HEK293 (cell line): ENCODE data around the gene CHST9.
"Not testable (repeated sequence)": the region's sequence is repeated elsewhere in the genome, so short reads cannot be mapped to it uniquely, and the experiment has no call there.

ENCODE experiments used
- CTCF ChIA-PET: fragments of 350-600 bp; formaldehyde crosslinking; extraction: SDS; loops from one replicate; lab custom pipeline; 2021; ENCODE audit warnings: antibody characterized with exemption; lab: Yijun Ruan, JAX
- POLR2A ChIA-PET: fragments of 300-600 bp; formaldehyde crosslinking; extraction: SDS; loops from one replicate; lab custom pipeline; 2020; ENCODE audit warnings: antibody characterized with exemption, inconsistent platforms; lab: Yijun Ruan, JAX
- H3K27ac ChIP-seq: fragments of 200-500 bp; sonication (Bioruptor generic); 2 replicates; pipeline ENCODE4 v1.5.1; 2014; ENCODE audit warnings: low read depth, low read length, control low read depth, inconsistent platforms; ENCODE audit errors: extremely low read depth
- H3K36me3 ChIP-seq, 2 experiments: fragments of 200-500 bp in 1 of 2; sonication (Bioruptor generic) in 1 of 2; 1 replicate in 1 of 2; 2 replicates in 1 of 2; pipeline ENCODE4 v1.5.1; 2014 to 2017; ENCODE audit warnings: inconsistent platforms in 2 of 2, low read length in 2 of 2; ENCODE audit not compliant: control insufficient read depth in 2 of 2, insufficient read depth in 1 of 2
- H3K4me1 ChIP-seq: fragments of 200-500 bp; sonication (Bioruptor generic); 2 replicates; pipeline ENCODE4 v1.5.1; 2014; ENCODE audit warnings: mild to moderate bottlenecking, low read length, inconsistent platforms; ENCODE audit not compliant: control insufficient read depth, insufficient read depth
- H3K4me3 ChIP-seq: 2 replicates; pipeline ENCODE4 v1.5.1; 2011; ENCODE audit warnings: low read depth, mild to moderate bottlenecking, control low read depth, low read length, moderate library complexity
- H3K9me3 ChIP-seq: fragments of 200-500 bp; sonication (Bioruptor generic); 2 replicates; pipeline ENCODE4 v1.5.1; 2014; ENCODE audit warnings: low read depth, low read length, inconsistent platforms; ENCODE audit not compliant: control insufficient read depth, insufficient read depth
- BCL11A ChIP-seq: fragments of 450-650 bp; formaldehyde crosslinking; IDR thresholded peaks from 2 replicates; pipeline ENCODE4 v1.5.1; 2016; ENCODE audit warnings: low read depth, missing biosample characterization, missing genetic modification characterization
- KLF8 ChIP-seq: fragments of 450-650 bp; formaldehyde crosslinking; IDR thresholded peaks from 2 replicates; pipeline ENCODE4 v1.5.1; 2016; ENCODE audit warnings: missing biosample characterization, missing genetic modification characterization
- MZF1 ChIP-seq: fragments of 450-650 bp; formaldehyde crosslinking; IDR thresholded peaks from 2 replicates; pipeline ENCODE4 v1.5.1; 2017; ENCODE audit warnings: missing biosample characterization, missing genetic modification characterization, borderline replicate concordance
- OSR2 ChIP-seq: fragments of 450-650 bp; formaldehyde crosslinking; IDR thresholded peaks from 2 replicates; pipeline ENCODE4 v1.5.1; 2016; ENCODE audit warnings: missing biosample characterization, missing genetic modification characterization
- PRDM6 ChIP-seq: fragments of 450-650 bp; formaldehyde crosslinking; IDR thresholded peaks from 2 replicates; pipeline ENCODE4 v1.5.1; 2017; ENCODE audit warnings: missing biosample characterization, missing genetic modification characterization
- RBAK ChIP-seq: fragments of 450-650 bp; formaldehyde crosslinking; IDR thresholded peaks from 2 replicates; pipeline ENCODE4 v1.5.1; 2016; ENCODE audit warnings: missing biosample characterization, missing genetic modification characterization
- SP2 ChIP-seq: fragments of 450-650 bp; formaldehyde crosslinking; IDR thresholded peaks from 2 replicates; pipeline ENCODE4 v1.5.1; 2016; ENCODE audit warnings: missing biosample characterization, missing genetic modification characterization
- SP3 ChIP-seq: fragments of 450-650 bp; formaldehyde crosslinking; IDR thresholded peaks from 2 replicates; pipeline ENCODE4 v1.5.1; 2016; ENCODE audit warnings: missing biosample characterization, missing genetic modification characterization
- ZFP69B ChIP-seq: fragments of 450-650 bp; formaldehyde crosslinking; IDR thresholded peaks from 2 replicates; pipeline ENCODE4 v1.5.1; 2016; ENCODE audit warnings: missing biosample characterization, missing genetic modification characterization
- ZNF112 ChIP-seq: fragments of 450-650 bp; formaldehyde crosslinking; IDR thresholded peaks from 2 replicates; pipeline ENCODE4 v1.5.0; 2017; ENCODE audit warnings: missing biosample characterization, missing genetic modification characterization
- ZNF138 ChIP-seq: fragments of 450-650 bp; formaldehyde crosslinking; IDR thresholded peaks from 2 replicates; pipeline ENCODE4 v1.5.1; 2016; ENCODE audit warnings: missing biosample characterization, missing genetic modification characterization, borderline replicate concordance
- ZNF146 ChIP-seq: fragments of 450-650 bp; formaldehyde crosslinking; IDR thresholded peaks from 2 replicates; pipeline ENCODE4 v1.5.1; 2016; ENCODE audit warnings: missing biosample characterization, missing genetic modification characterization
- ZNF23 ChIP-seq: fragments of 450-650 bp; formaldehyde crosslinking; IDR thresholded peaks from 2 replicates; pipeline ENCODE4 v1.5.1; 2016; ENCODE audit warnings: missing biosample characterization, missing genetic modification characterization, borderline replicate concordance
- ZNF266 ChIP-seq: fragments of 450-650 bp; formaldehyde crosslinking; IDR thresholded peaks from 2 replicates; pipeline ENCODE4 v1.5.1; 2016; ENCODE audit warnings: missing biosample characterization, missing genetic modification characterization, low read depth
- ZNF335 ChIP-seq: fragments of 450-650 bp; formaldehyde crosslinking; conservative IDR thresholded peaks from 2 replicates; pipeline ENCODE4 v1.5.1; 2016; ENCODE audit warnings: missing biosample characterization, missing genetic modification characterization
- ZNF561 ChIP-seq: fragments of 450-650 bp; IDR thresholded peaks from 2 replicates; pipeline ENCODE4 v1.5.1; 2018; ENCODE audit warnings: missing biosample characterization, missing genetic modification characterization, borderline replicate concordance
- ZNF571 ChIP-seq: fragments of 450-650 bp; formaldehyde crosslinking; IDR thresholded peaks from 2 replicates; pipeline ENCODE4 v1.5.0; 2017; ENCODE audit warnings: missing biosample characterization, missing genetic modification characterization
- ZNF596 ChIP-seq: fragments of 450-650 bp; IDR thresholded peaks from 2 replicates; pipeline ENCODE4 v1.5.0; 2018; ENCODE audit warnings: missing biosample characterization, mild to moderate bottlenecking, missing genetic modification characterization, moderate library complexity
- ZNF629 ChIP-seq: fragments of 450-650 bp; formaldehyde crosslinking; IDR thresholded peaks from 2 replicates; pipeline ENCODE4 v1.5.1; 2017; ENCODE audit warnings: missing biosample characterization, missing genetic modification characterization
- ZNF701 ChIP-seq: fragments of 450-650 bp; formaldehyde crosslinking; IDR thresholded peaks from 2 replicates; pipeline ENCODE4 v1.5.1; 2016; ENCODE audit warnings: missing biosample characterization, missing genetic modification characterization
- TF ChIP-seq, protein P1 (sequence below): fragments of 450-650 bp; formaldehyde crosslinking; IDR thresholded peaks from 2 replicates; pipeline ENCODE4 v1.5.1; 2016; ENCODE audit warnings: missing biosample characterization, missing genetic modification characterization, borderline replicate concordance
- TF ChIP-seq, protein P2 (sequence below): fragments of 450-650 bp; formaldehyde crosslinking; IDR thresholded peaks from 2 replicates; pipeline ENCODE4 v1.5.1; 2016; ENCODE audit warnings: missing biosample characterization, missing genetic modification characterization, borderline replicate concordance
- TF ChIP-seq, protein P3 (sequence below): fragments of 450-650 bp; formaldehyde crosslinking; IDR thresholded peaks from 2 replicates; pipeline ENCODE4 v1.5.1; 2016; ENCODE audit warnings: missing biosample characterization, missing genetic modification characterization, low read depth

CHST9 gene

GRCh38 chr18:27231221-27231620 lies 46.1 kb upstream of the CHST9 start:
- CTCF ChIA-PET, POLR2A ChIA-PET, H3K27ac ChIP-seq: not testable (repeated sequence)

DNA sequence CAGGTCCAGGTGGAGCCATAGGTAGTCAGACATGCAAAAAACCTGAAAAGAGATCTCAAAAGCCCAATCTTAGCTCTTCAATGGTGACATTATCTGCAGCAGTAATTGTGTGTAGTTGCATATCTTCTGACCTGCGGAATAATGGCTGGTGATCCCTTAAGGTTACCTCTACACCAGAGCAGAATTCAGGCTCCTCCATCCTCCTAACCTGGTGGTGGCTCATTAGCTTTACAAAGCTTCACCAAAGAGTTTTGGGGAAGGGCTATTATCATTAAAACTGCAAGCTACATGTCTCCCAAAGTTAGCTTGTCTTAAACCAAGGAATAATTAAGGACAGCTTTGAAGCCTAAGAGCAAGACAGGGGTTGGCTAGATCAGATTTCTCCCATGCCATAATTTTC lies 42.6 kb upstream of the CHST9 start:
- no peaks in the 10 kb centered on the region for H3K4me1 ChIP-seq
- POLR2A ChIA-PET: no interaction called here

More at GRCh38 chr18:27231221-27231620, 46.1 kb upstream of the CHST9 start:
- not testable (repeated sequence) for H3K4me1 ChIP-seq, H3K4me3 ChIP-seq, H3K36me3 ChIP-seq, H3K9me3 ChIP-seq

DNA sequence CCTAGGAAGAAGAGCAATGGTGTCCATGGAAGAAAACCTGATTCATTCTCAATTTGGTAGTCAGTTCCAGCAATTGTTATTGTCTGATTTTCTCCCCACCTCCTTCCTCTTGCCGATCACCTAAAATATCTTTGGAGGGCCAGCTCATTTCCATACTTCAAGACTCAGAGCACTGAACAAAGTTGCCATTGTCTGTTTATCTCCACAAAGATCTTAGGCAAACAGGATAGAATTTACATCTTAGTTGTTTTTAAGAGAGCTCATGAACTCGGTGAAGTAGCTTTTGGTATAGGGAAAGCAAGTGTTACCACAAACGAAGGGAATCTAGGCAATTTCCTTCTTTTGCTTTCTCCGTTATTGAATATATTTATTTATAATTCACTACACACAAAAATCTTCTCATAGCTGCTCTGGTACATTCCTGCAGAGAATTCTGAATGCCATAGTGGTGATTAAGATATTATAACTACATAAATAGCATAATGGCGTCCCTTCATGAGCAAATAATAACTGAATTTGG lies 41.5 kb upstream of the CHST9 start:
- CTCF ChIA-PET: no interaction called here
- POLR2A ChIA-PET: no interaction called here

More for the DNA sequence above, 42.6 kb upstream of the CHST9 start:
- CTCF ChIA-PET: interaction anchor here (0.6 kb wide), 1 partner anchor 26 kb away, joined by 4 read pairs; no protein-coding TSS in a partner anchor
- H3K4me3 ChIP-seq: no peak overlapping the region
- no peaks in the 10 kb centered on the region for H3K36me3 ChIP-seq
- H3K27ac ChIP-seq: no peak overlapping the region
- TF ChIP-seq ZNF266 (tag by site-specific recombination) (no peak), SP2 (tag by site-specific recombination) (no peak), BCL11A (tag by site-specific recombination) (no peak), OSR2 (no peak), ZNF596 (tag by site-specific recombination) (no peak), ZNF701 (tag by site-specific recombination) (no peak), ZNF146 (tag by site-specific recombination) (no peak), ZFP69B (tag by site-specific recombination) (no peak), ZNF335 (tag by site-specific recombination) (no peak), ZNF138 (no peak), KLF8 (tag by site-specific recombination) (no peak), ZNF571 (tag by site-specific recombination) (no peak)
- TF ChIP-seq, protein P1, sequence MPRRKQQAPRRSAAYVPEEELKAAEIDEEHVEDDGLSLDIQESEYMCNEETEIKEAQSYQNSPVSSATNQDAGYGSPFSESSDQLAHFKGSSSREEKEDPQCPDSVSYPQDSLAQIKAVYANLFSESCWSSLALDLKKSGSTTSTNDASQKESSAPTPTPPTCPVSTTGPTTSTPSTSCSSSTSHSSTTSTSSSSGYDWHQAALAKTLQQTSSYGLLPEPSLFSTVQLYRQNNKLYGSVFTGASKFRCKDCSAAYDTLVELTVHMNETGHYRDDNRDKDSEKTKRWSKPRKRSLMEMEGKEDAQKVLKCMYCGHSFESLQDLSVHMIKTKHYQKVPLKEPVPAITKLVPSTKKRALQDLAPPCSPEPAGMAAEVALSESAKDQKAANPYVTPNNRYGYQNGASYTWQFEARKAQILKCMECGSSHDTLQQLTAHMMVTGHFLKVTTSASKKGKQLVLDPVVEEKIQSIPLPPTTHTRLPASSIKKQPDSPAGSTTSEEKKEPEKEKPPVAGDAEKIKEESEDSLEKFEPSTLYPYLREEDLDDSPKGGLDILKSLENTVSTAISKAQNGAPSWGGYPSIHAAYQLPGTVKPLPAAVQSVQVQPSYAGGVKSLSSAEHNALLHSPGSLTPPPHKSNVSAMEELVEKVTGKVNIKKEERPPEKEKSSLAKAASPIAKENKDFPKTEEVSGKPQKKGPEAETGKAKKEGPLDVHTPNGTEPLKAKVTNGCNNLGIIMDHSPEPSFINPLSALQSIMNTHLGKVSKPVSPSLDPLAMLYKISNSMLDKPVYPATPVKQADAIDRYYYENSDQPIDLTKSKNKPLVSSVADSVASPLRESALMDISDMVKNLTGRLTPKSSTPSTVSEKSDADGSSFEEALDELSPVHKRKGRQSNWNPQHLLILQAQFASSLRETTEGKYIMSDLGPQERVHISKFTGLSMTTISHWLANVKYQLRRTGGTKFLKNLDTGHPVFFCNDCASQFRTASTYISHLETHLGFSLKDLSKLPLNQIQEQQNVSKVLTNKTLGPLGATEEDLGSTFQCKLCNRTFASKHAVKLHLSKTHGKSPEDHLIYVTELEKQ (tag by site-specific recombination): no peak
- TF ChIP-seq, all 188 proteins: peak for 0
- no peaks in the 10 kb centered on the region for H3K9me3 ChIP-seq

DNA sequence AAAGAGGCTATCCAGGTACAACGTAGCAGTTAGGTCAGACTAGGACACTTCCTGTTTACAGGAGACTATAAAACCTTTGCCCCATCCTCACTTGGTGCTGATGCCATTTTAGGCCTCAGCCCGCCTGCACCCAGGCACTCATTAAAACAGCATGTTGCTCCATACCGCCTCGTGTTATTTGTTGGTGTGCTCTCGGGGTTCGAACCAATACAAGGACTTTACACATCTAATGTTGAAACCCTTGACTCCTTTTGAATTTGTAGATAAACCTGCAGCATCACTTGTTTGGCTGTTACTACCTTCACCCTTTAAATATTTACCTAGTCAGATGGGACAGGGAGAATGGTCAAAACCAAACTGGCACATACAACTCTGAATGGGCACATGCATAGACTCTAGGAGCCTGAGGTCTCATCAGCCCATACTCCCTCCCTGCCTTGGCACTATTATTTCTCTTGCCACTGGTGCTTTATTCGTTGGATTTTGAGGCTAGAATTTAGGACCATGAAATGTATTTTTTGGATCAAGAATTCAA lies 40.9 kb upstream of the CHST9 start:
- CTCF ChIA-PET: no interaction called here
- no peak for TF ChIP-seq SP3
- TF ChIP-seq ZNF335 (tag by site-specific recombination): no peak
- no peak for TF ChIP-seq ZNF112 (tag by site-specific recombination)
- TF ChIP-seq PRDM6: no peak
- TF ChIP-seq, protein P2, sequence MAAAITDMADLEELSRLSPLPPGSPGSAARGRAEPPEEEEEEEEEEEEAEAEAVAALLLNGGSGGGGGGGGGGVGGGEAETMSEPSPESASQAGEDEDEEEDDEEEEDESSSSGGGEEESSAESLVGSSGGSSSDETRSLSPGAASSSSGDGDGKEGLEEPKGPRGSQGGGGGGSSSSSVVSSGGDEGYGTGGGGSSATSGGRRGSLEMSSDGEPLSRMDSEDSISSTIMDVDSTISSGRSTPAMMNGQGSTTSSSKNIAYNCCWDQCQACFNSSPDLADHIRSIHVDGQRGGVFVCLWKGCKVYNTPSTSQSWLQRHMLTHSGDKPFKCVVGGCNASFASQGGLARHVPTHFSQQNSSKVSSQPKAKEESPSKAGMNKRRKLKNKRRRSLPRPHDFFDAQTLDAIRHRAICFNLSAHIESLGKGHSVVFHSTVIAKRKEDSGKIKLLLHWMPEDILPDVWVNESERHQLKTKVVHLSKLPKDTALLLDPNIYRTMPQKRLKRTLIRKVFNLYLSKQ (tag by site-specific recombination): no peak
- no peak for TF ChIP-seq ZNF561 (tag by site-specific recombination)
- TF ChIP-seq, protein P3, sequence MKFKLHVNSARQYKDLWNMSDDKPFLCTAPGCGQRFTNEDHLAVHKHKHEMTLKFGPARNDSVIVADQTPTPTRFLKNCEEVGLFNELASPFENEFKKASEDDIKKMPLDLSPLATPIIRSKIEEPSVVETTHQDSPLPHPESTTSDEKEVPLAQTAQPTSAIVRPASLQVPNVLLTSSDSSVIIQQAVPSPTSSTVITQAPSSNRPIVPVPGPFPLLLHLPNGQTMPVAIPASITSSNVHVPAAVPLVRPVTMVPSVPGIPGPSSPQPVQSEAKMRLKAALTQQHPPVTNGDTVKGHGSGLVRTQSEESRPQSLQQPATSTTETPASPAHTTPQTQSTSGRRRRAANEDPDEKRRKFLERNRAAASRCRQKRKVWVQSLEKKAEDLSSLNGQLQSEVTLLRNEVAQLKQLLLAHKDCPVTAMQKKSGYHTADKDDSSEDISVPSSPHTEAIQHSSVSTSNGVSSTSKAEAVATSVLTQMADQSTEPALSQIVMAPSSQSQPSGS (tag by site-specific recombination): no peak

More for the DNA sequence above, 41.5 kb upstream of the CHST9 start:
- TF ChIP-seq ZNF23 (no peak), RBAK (tag by site-specific recombination) (no peak), MZF1 (tag by site-specific recombination) (no peak), ZNF629 (no peak)
- Histone ChIP-seq H3K4me3 (no peak overlapping the region), H3K27ac (no peak overlapping the region), H3K9me3 (no peaks in the 10 kb centered on the region), H3K4me1 (no peaks in the 10 kb centered on the region), H3K36me3 (no peaks in the 10 kb centered on the region)

More for the DNA sequence above, 40.9 kb upstream of the CHST9 start:
- Histone ChIP-seq H3K27ac (no peak overlapping the region), H3K9me3 (no peaks in the 10 kb centered on the region), H3K4me1 (no peaks in the 10 kb centered on the region), H3K4me3 (no peak overlapping the region), H3K36me3 (no peaks in the 10 kb centered on the region)
- POLR2A ChIA-PET: no interaction called here
